GM04504 (cell line): ENCODE measurements around the gene ZKSCAN2.
A peak's percentile ranks its signal among the peaks of the same experiment; 100 is the strongest.

ENCODE experiments used
- DNase-seq: peaks from one replicate; pipeline ENCODE4 v3.0.0-alpha.2; 2012; ENCODE audit warnings: low read depth

ZKSCAN2 gene

GRCh38 chr16:25223964-25224363 is 33.7 kb downstream of the ZKSCAN2 start:
- DNase-seq = no peak

- DNase-seq = no peak
Observed at GRCh38 chr16:25222959-25223358, 34.7 kb downstream of the ZKSCAN2 start.

DNA sequence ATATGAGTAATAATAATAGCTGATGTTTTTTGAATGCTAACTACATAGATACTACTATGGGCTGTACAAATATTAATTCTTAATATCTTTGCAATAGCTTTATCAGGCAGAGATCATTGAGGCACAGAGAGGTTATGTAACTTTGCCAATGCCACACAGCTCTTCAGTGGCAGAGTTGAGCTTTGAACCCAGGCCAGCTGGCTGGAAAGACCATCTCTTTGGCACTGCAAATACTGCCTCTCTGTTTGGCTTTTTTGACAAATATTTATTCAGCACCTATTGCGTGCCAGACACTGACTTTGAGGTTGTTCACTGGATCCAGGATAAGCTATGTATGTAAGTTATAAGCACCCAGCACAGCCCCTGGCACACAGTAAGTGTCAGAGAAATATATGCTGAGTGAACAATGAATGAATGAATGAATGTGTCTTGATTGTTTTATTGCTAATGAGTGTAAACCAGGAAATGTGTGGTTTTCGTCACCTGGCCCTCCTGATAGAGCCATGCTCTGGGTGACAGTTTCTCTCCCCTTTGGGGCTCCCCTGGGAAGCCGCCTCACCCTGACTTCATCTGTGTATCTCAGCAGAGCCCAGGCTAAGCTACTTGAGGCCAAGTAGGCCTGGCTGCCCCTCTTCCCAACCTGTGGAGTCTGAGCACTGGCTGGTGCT is 38.4 kb downstream of the ZKSCAN2 start:
- no peak for DNase-seq

GRCh38 chr16:25217921-25218320 is 39.7 kb downstream of the ZKSCAN2 start:
- no peak for DNase-seq

GRCh38 chr16:25217112-25217511 is 40.5 kb downstream of the ZKSCAN2 start:
- no peak for DNase-seq

GRCh38 chr16:25213709-25214397 is 43.8 kb downstream of the ZKSCAN2 start:
- DNase-seq = no peak

- no peak for DNase-seq
Observed at GRCh38 chr16:25212636-25213035, 45.0 kb downstream of the ZKSCAN2 start.

GRCh38 chr16:25210758-25211157 is 46.9 kb downstream of the ZKSCAN2 start:
- no peak for DNase-seq

DNA sequence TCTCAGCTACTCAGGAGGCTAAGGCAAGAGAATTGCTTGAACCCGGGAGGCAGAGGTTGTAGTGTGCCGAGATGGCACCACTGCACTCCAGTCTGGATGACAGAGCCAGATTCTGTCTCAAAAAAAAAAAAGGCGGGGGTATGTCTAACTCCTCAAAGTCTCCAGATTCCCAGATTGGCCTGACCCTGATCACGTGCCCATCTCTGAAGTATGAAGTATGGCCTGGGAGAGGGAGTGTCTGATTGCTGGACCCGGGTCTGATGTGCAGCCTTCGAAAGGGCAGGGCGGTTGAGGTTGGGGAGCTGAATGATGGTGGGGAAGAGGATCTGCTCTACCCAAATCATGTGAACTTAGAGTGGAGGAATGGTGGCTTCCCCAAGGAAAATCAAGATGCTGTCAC is 58.2 kb downstream of the ZKSCAN2 start:
- no peak for DNase-seq

- DNase-seq = no peak
Observed at GRCh38 chr16:25198021-25198420, 59.6 kb downstream of the ZKSCAN2 start.

DNA sequence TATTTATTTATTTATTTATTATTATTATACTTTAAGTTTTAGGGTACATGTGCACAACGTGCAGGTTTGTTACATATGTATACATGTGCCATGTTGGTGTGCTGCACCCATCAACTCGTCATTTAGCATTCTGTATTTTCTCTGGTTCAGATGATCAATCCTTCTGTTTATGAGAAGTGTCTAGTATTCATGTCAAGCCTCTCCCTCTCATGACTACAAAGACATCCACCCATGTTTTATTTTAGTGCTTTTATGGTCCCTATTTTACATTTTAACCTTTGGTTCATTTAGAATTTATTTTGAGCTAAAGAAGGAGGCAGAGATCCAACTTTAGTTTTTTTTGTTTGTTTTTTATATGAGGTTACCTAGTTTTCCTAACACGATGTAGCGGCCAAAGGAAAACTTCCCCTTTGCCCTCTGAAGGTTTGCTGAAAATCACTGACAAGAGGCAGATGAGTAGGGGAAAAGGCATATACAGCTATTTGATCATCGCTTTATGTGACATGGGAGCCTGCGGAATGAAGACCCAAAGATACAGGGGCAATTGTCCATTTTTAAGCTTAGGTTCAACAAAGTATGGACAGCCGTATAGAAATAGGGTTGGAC is 63.3 kb downstream of the ZKSCAN2 start:
- DNase-seq = no peak

DNA sequence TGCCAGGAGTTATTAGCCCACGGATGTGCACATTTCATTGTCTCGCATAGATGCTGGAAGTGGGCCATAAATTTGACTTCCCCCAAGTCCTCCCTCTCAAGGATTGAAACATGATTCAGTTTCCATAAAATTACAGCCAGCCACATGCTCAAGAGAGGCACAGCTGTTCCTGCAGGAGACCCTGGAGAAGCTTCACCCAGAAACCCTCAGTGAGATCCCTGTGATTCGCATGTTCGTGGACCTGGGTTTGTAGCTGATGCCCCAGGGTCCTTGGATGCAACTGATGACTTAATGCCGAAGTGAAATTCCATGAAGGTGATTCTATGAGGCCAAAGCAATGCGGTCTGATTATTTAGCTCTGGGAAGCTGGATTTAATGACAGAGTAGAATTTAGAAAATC is 65.5 kb downstream of the ZKSCAN2 start:
- peak; percentile 46 for DNase-seq

- no peak for DNase-seq
Observed at GRCh38 chr16:25189305-25189704, 68.3 kb downstream of the ZKSCAN2 start.

- DNase-seq = no peak
Observed at GRCh38 chr16:25187491-25187795, 70.2 kb downstream of the ZKSCAN2 start.
